T-helper 1 cell treated with Interleukin-12 subunit alpha and Interleukin-12 subunit beta and Interleukin-4 antibody, amounts not matched to agents 30 μg/mL and 1 μg/mL, for 36 hours (primary cell): ENCODE results near the gene S1PR2.
"Not testable (repeated sequence)": the region's sequence is repeated elsewhere in the genome, so short reads cannot be mapped to it uniquely, and the experiment has no call there.

Experiments used
- H3K27ac Mint-ChIP-seq: one replicate; pipeline ENCODE4 v1.8.0; 2021; ENCODE audit warnings: mild to moderate bottlenecking, mixed read lengths
- H3K27me3 Mint-ChIP-seq: one replicate; pipeline ENCODE4 v1.8.0; 2021; ENCODE audit warnings: low read depth, mixed read lengths
- H3K36me3 Mint-ChIP-seq: one replicate; pipeline ENCODE4 v1.8.0; 2021; ENCODE audit warnings: low read depth, mixed read lengths
- H3K4me1 Mint-ChIP-seq: one replicate; pipeline ENCODE4 v1.8.0; 2021; ENCODE audit warnings: low read depth, mixed read lengths
- H3K4me3 Mint-ChIP-seq: one replicate; pipeline ENCODE4 v1.8.0; 2021; ENCODE audit warnings: mild to moderate bottlenecking, moderate library complexity, mixed read lengths
- H3K9me3 Mint-ChIP-seq: one replicate; pipeline ENCODE4 v1.8.0; 2021; ENCODE audit warnings: mixed read lengths

The S1PR2 gene

GRCh38 chr19:10259162-10259905, 28.2 kb upstream of the S1PR2 start:
- Mint-ChIP-seq H3K36me3 (peaks cover 19% of the 10 kb centered on the region), H3K4me1 (peaks cover 17% of the 10 kb centered on the region), H3K9me3 (no peaks in the 10 kb centered on the region), H3K27ac (peak overlapping the region; percentile 89), H3K4me3 (peak overlapping the region; percentile 34), H3K27me3 (no peaks in the 10 kb centered on the region)

GRCh38 chr19:10258080-10258710, 27.1 kb upstream of the S1PR2 start:
- Mint-ChIP-seq H3K4me1 (peaks cover 20% of the 10 kb centered on the region), H3K27me3 (no peaks in the 10 kb centered on the region), H3K36me3 (peaks cover 27% of the 10 kb centered on the region), H3K27ac (no peak overlapping the region), H3K4me3 (no peak overlapping the region), H3K9me3 (no peaks in the 10 kb centered on the region)

- no peaks in the 10 kb centered on the region for H3K9me3 Mint-ChIP-seq
- peaks cover 27% of the 10 kb centered on the region for H3K36me3 Mint-ChIP-seq
- no peaks in the 10 kb centered on the region for H3K27me3 Mint-ChIP-seq
- H3K4me3 Mint-ChIP-seq: no peak overlapping the region
- H3K4me1 Mint-ChIP-seq: peaks cover 26% of the 10 kb centered on the region
- H3K27ac Mint-ChIP-seq: no peak overlapping the region
These were observed 26.0 kb upstream of the S1PR2 start for GRCh38 chr19:10256970-10257615.

GRCh38 chr19:10256551-10256950, 25.4 kb upstream of the S1PR2 start:
- Mint-ChIP-seq H3K9me3 (no peaks in the 10 kb centered on the region), H3K4me1 (peaks cover 24% of the 10 kb centered on the region), H3K27me3 (no peaks in the 10 kb centered on the region), H3K4me3 (no peak overlapping the region), H3K27ac (no peak overlapping the region), H3K36me3 (peaks cover 28% of the 10 kb centered on the region)

GRCh38 chr19:10255358-10255757, 24.2 kb upstream of the S1PR2 start:
- no peaks in the 10 kb centered on the region for H3K27me3 Mint-ChIP-seq
- no peak overlapping the region for H3K4me3 Mint-ChIP-seq
- H3K4me1 Mint-ChIP-seq: peaks cover 22% of the 10 kb centered on the region
- H3K36me3 Mint-ChIP-seq: peaks cover 28% of the 10 kb centered on the region
- H3K27ac Mint-ChIP-seq: no peak overlapping the region
- H3K9me3 Mint-ChIP-seq: no peaks in the 10 kb centered on the region

GRCh38 chr19:10254244-10254643, 23.1 kb upstream of the S1PR2 start:
- H3K4me1 Mint-ChIP-seq: peaks cover 19% of the 10 kb centered on the region
- H3K36me3 Mint-ChIP-seq: peaks cover 28% of the 10 kb centered on the region
- H3K27ac Mint-ChIP-seq: no peak overlapping the region

GRCh38 chr19:10252707-10253106, 21.6 kb upstream of the S1PR2 start:
- Mint-ChIP-seq H3K9me3 (no peaks in the 10 kb centered on the region), H3K27ac (peak overlapping the region; percentile 98), H3K4me3 (peak overlapping the region; percentile 98), H3K36me3 (peaks cover 24% of the 10 kb centered on the region), H3K4me1 (peaks cover 14% of the 10 kb centered on the region), H3K27me3 (no peaks in the 10 kb centered on the region)

More at GRCh38 chr19:10254244-10254643, 23.1 kb upstream of the S1PR2 start:
- Mint-ChIP-seq H3K9me3 (no peaks in the 10 kb centered on the region), H3K27me3 (no peaks in the 10 kb centered on the region), H3K4me3 (peak overlapping the region; percentile 23)

GRCh38 chr19:10251792-10252694, 20.9 kb upstream of the S1PR2 start, which contains the start of gene MRPL4:
MRPL4 (plus strand) TSS chr19:10252214; CDS start chr19:10252254, 40 bp downstream.
- H3K4me1 Mint-ChIP-seq: peaks cover 14% of the 10 kb centered on the region
- peak within 1 kb of the TSS; percentile 98 for H3K27ac Mint-ChIP-seq
- H3K27me3 Mint-ChIP-seq: no peaks in the 10 kb centered on the region
- peaks cover 17% of the 10 kb centered on the region for H3K36me3 Mint-ChIP-seq
- no peaks in the 10 kb centered on the region for H3K9me3 Mint-ChIP-seq
- H3K4me3 Mint-ChIP-seq: peak within 1 kb of the TSS; percentile 98

GRCh38 chr19:10246511-10246910, 15.4 kb upstream of the S1PR2 start:
- Mint-ChIP-seq H3K27ac (no peak overlapping the region), H3K4me1 (peaks cover 5% of the 10 kb centered on the region), H3K36me3 (no peaks in the 10 kb centered on the region), H3K9me3 (no peaks in the 10 kb centered on the region), H3K27me3 (no peaks in the 10 kb centered on the region), H3K4me3 (no peak overlapping the region)

- Mint-ChIP-seq H3K9me3 (no peaks in the 10 kb centered on the region), H3K4me3 (no peak overlapping the region), H3K36me3 (no peaks in the 10 kb centered on the region), H3K4me1 (peaks cover 3% of the 10 kb centered on the region), H3K27ac (no peak overlapping the region), H3K27me3 (no peaks in the 10 kb centered on the region)
These were observed 14.2 kb upstream of the S1PR2 start for GRCh38 chr19:10245189-10245939.

GRCh38 chr19:10243606-10244005, 12.5 kb upstream of the S1PR2 start:
- no peaks in the 10 kb centered on the region for H3K36me3 Mint-ChIP-seq
- no peak overlapping the region for H3K4me3 Mint-ChIP-seq
- H3K27me3 Mint-ChIP-seq: no peaks in the 10 kb centered on the region

GRCh38 chr19:10241826-10242449, 10.8 kb upstream of the S1PR2 start:
- not testable (repeated sequence) for H3K9me3 Mint-ChIP-seq, H3K36me3 Mint-ChIP-seq, H3K4me1 Mint-ChIP-seq, H3K27me3 Mint-ChIP-seq, H3K27ac Mint-ChIP-seq, H3K4me3 Mint-ChIP-seq

More at GRCh38 chr19:10243606-10244005, 12.5 kb upstream of the S1PR2 start:
- H3K9me3 Mint-ChIP-seq: no peaks in the 10 kb centered on the region
- no peaks in the 10 kb centered on the region for H3K4me1 Mint-ChIP-seq
- H3K27ac Mint-ChIP-seq: no peak overlapping the region

- H3K4me3 Mint-ChIP-seq: no peak overlapping the region
These were observed 7.1 kb upstream of the S1PR2 start for GRCh38 chr19:10238172-10238783.

More at GRCh38 chr19:10238172-10238783, 7.1 kb upstream of the S1PR2 start:
- H3K27ac Mint-ChIP-seq: no peak overlapping the region
- H3K4me1 Mint-ChIP-seq: peaks cover 14% of the 10 kb centered on the region
- H3K9me3 Mint-ChIP-seq: no peaks in the 10 kb centered on the region
- no peaks in the 10 kb centered on the region for H3K27me3 Mint-ChIP-seq
- peaks cover 3% of the 10 kb centered on the region for H3K36me3 Mint-ChIP-seq
